BLaER1 treated with 17β-estradiol and CSF1 and Interleukin-3, amounts not matched to agents 10 nM and 100 nM (cell line): ENCODE measurements around the gene KIF5A.
A peak's percentile ranks its signal among the peaks of the same experiment; 100 is the strongest.

ENCODE experiments used
- H3K27ac ChIP-seq, 11 experiments: shearing (Covaris generic); formaldehyde crosslinking; 2 replicates each; pipeline ENCODE4 v1.8.1; 2022
- H3K27me3 ChIP-seq, 11 experiments: shearing (Covaris generic); formaldehyde crosslinking; 2 replicates each; pipeline ENCODE4 v1.8.1; 2022
- H3K36me3 ChIP-seq, 11 experiments: shearing (Covaris generic); formaldehyde crosslinking; 2 replicates each; pipeline ENCODE4 v1.8.1; 2022
- H3K4me1 ChIP-seq, 10 experiments: shearing (Covaris generic); formaldehyde crosslinking; 2 replicates each; pipeline ENCODE4 v1.8.1; 2022
- H3K4me2 ChIP-seq, 11 experiments: shearing (Covaris generic); formaldehyde crosslinking; 2 replicates each; pipeline ENCODE4 v1.8.1; 2022
- H3K4me3 ChIP-seq, 10 experiments: shearing (Covaris generic); formaldehyde crosslinking; 2 replicates each; pipeline ENCODE4 v1.8.1; 2022
- H3K9ac ChIP-seq, 11 experiments: shearing (Covaris generic); formaldehyde crosslinking; 2 replicates each; pipeline ENCODE4 v1.8.1; 2022
- H3K9me3 ChIP-seq, 11 experiments: shearing (Covaris generic); formaldehyde crosslinking; replicated peaks in 1 of 11; 2 replicates each; pipeline ENCODE4 v1.8.1; 2022
- H4K20me1 ChIP-seq, 11 experiments: shearing (Covaris generic); formaldehyde crosslinking; 2 replicates each; pipeline ENCODE4 v1.8.1; 2022
- Cebpa-rat ChIP-seq, 11 experiments: shearing (Covaris generic); IDR thresholded peaks; 2 replicates each; pipeline ENCODE4 v1.8.1; 2022

Gene KIF5A

GRCh38 chr12:57618966-57619433 is 69.2 kb downstream of the KIF5A start:
- H3K9ac ChIP-seq, result no peak overlapping the region
- no peak for TF ChIP-seq Cebpa-rat (IDR thresholded peaks at IDR 0.05)
- H4K20me1 ChIP-seq, result peaks cover 0 to 34% (median 17%) of the 10 kb centered on the region in 11 experiments; a peak in 13 of 22 replicates
- H3K27me3 ChIP-seq, result peaks cover 65 to 74% (median 69%) of the 10 kb centered on the region in 11 experiments
- 0 out of 22 replicates have a peak, but pooled peaks cover 0 to 4% (median 0%) of the 10 kb centered on the region in 11 experiments for H3K36me3 ChIP-seq
- peaks cover 0 to 7% (median 0%) of the 10 kb centered on the region in 11 experiments; a peak in 2 of 22 replicates for H3K9me3 ChIP-seq
- no peak overlapping the region for H3K27ac ChIP-seq
- peaks cover 29 to 48% (median 43%) of the 10 kb centered on the region in 10 experiments for H3K4me1 ChIP-seq
- no peak overlapping the region for H3K4me3 ChIP-seq
- H3K4me2 ChIP-seq, result peak overlapping the region in 1 of 11 experiments; percentile 28; a peak in 1 of 22 replicates

GRCh38 chr12:57619434-57620244 is 69.8 kb downstream of the KIF5A start:
- peaks cover 0 to 34% (median 17%) of the 10 kb centered on the region in 11 experiments; a peak in 13 of 22 replicates for H4K20me1 ChIP-seq
- H3K4me3 ChIP-seq, result no peak overlapping the region; a peak in 1 of 20 replicates
- H3K36me3 ChIP-seq, result 0 out of 22 replicates have a peak, but pooled peaks cover 0 to 4% (median 0%) of the 10 kb centered on the region in 11 experiments
- H3K27ac ChIP-seq, result no peak overlapping the region
- TF ChIP-seq Cebpa-rat (IDR thresholded peaks at IDR 0.05), result no peak
- H3K9me3 ChIP-seq, result peaks cover 0 to 7% (median 0%) of the 10 kb centered on the region in 11 experiments; a peak in 2 of 22 replicates
- H3K4me2 ChIP-seq, result no peak overlapping the region
- H3K9ac ChIP-seq, result no peak overlapping the region
- H3K4me1 ChIP-seq, result peaks cover 23 to 42% (median 37%) of the 10 kb centered on the region in 10 experiments
- peaks cover 71 to 80% (median 75%) of the 10 kb centered on the region in 11 experiments for H3K27me3 ChIP-seq

- Histone ChIP-seq H3K9ac (no peak overlapping the region), H3K36me3 (0 out of 22 replicates have a peak, but pooled peaks cover 0 to 4% (median 0%) of the 10 kb centered on the region in 11 experiments), H3K4me3 (peak overlapping the region in 5 of 10 experiments; percentile 8 to 54 (median 38); a peak in 8 of 20 replicates), H3K4me1 (peaks cover 18 to 37% (median 32%) of the 10 kb centered on the region in 10 experiments), H4K20me1 (peaks cover 0 to 34% (median 17%) of the 10 kb centered on the region in 11 experiments; a peak in 13 of 22 replicates), H3K4me2 (peak overlapping the region; percentile 30 to 89 (median 72); a peak in 21 of 22 replicates), H3K9me3 (peaks cover 0 to 7% (median 0%) of the 10 kb centered on the region in 11 experiments; a peak in 2 of 22 replicates), H3K27me3 (peaks cover 78 to 88% (median 83%) of the 10 kb centered on the region in 11 experiments), H3K27ac (no peak overlapping the region)
- no peak for TF ChIP-seq Cebpa-rat (IDR thresholded peaks at IDR 0.05)
Observed at GRCh38 chr12:57620245-57620935, 70.5 kb downstream of the KIF5A start.

- Histone ChIP-seq H3K4me2 (peak overlapping the region; percentile 30 to 89 (median 72)), H3K9ac (0 out of 22 replicates have a peak overlapping the region, but pooled peaks of 1 of the 11 experiments have one; percentile 15), H4K20me1 (peaks cover 0 to 34% (median 17%) of the 10 kb centered on the region in 11 experiments; a peak in 13 of 22 replicates), H3K9me3 (peaks cover 0 to 7% (median 0%) of the 10 kb centered on the region in 11 experiments; a peak in 2 of 22 replicates), H3K36me3 (0 out of 22 replicates have a peak, but pooled peaks cover 0 to 4% (median 0%) of the 10 kb centered on the region in 11 experiments), H3K27ac (no peak overlapping the region), H3K27me3 (peaks cover 85 to 94% (median 89%) of the 10 kb centered on the region in 11 experiments), H3K4me3 (peak overlapping the region; percentile 8 to 54 (median 36); a peak in 16 of 20 replicates), H3K4me1 (peaks cover 18 to 37% (median 32%) of the 10 kb centered on the region in 10 experiments)
- TF ChIP-seq Cebpa-rat (IDR thresholded peaks at IDR 0.05), result no peak
Observed at GRCh38 chr12:57620936-57621496, 71.2 kb downstream of the KIF5A start.

- Histone ChIP-seq H3K27me3 (peaks cover 91 to 97% (median 96%) of the 10 kb centered on the region in 11 experiments), H3K9ac (0 out of 22 replicates have a peak overlapping the region, but pooled peaks of 2 of the 11 experiments have one; percentile 11 to 15), H3K9me3 (peaks cover 0 to 9% (median 0%) of the 10 kb centered on the region in 11 experiments; a peak in 2 of 22 replicates), H3K36me3 (no peaks in the 10 kb centered on the region), H3K27ac (no peak overlapping the region), H3K4me1 (peaks cover 18 to 32% (median 26%) of the 10 kb centered on the region in 10 experiments), H3K4me3 (peak overlapping the region; percentile 8 to 54 (median 36); a peak in 16 of 20 replicates), H4K20me1 (peaks cover 0 to 36% (median 19%) of the 10 kb centered on the region in 11 experiments; a peak in 13 of 22 replicates), H3K4me2 (peak overlapping the region; percentile 30 to 89 (median 72))
- TF ChIP-seq Cebpa-rat (IDR thresholded peaks at IDR 0.05), result no peak
Observed at GRCh38 chr12:57621497-57622292, 71.9 kb downstream of the KIF5A start.

- no peak overlapping the region for H3K4me2 ChIP-seq
- peaks cover 97 to 100% (median 100%) of the 10 kb centered on the region in 11 experiments for H3K27me3 ChIP-seq
- H3K9ac ChIP-seq, result 0 out of 22 replicates have a peak overlapping the region, but pooled peaks of 1 of the 11 experiments have one; percentile 11
- H3K4me3 ChIP-seq, result no peak overlapping the region
- peaks cover 0 to 12% (median 3%) of the 10 kb centered on the region in 11 experiments; a peak in 15 of 22 replicates for H3K9me3 ChIP-seq
- no peak overlapping the region for H3K27ac ChIP-seq
- H4K20me1 ChIP-seq, result peaks cover 0 to 38% (median 19%) of the 10 kb centered on the region in 11 experiments; a peak in 13 of 22 replicates
- TF ChIP-seq Cebpa-rat (IDR thresholded peaks at IDR 0.05), result no peak
- H3K4me1 ChIP-seq, result peaks cover 18 to 31% (median 24%) of the 10 kb centered on the region in 10 experiments
- H3K36me3 ChIP-seq, result no peaks in the 10 kb centered on the region
Observed at GRCh38 chr12:57622293-57623245, 72.7 kb downstream of the KIF5A start.
